GM19397 (cell line): ENCODE results near the gene SLC39A2.
"Not testable (repeated sequence)": the region's sequence is repeated elsewhere in the genome, so short reads cannot be mapped to it uniquely, and the experiment has no call there.

Experiments used
- ATAC-seq: cut with Tn5 transposase; IDR thresholded peaks from one replicate; pipeline ENCODE4 v1.9.1; 2021; ENCODE audit warnings: mild to moderate bottlenecking, moderate library complexity; ENCODE audit not compliant: unreplicated experiment

The SLC39A2 gene

GRCh38 chr14:20996521-20996920 lies 2.6 kb upstream of the SLC39A2 start:
- ATAC-seq: no peak

- ATAC-seq: no peak
Observed at GRCh38 chr14:20997115-20997514, 2.0 kb upstream of the SLC39A2 start.

- no peak for ATAC-seq
Observed at GRCh38 chr14:20997564-20997963, 1.5 kb upstream of the SLC39A2 start.

- ATAC-seq: no peak
Observed at GRCh38 chr14:20998139-20998538, 954 bp upstream of the SLC39A2 start.

GRCh38 chr14:20999591-20999990 lies 498 bp downstream of the SLC39A2 start:
- no peak for ATAC-seq

GRCh38 chr14:21001218-21001617 lies 2.1 kb downstream of the SLC39A2 start:
- ATAC-seq: no peak

- no peak for ATAC-seq
Observed at GRCh38 chr14:21003788-21004346, 4.8 kb downstream of the SLC39A2 start.

- ATAC-seq: not testable (repeated sequence)
Observed at GRCh38 chr14:21009721-21010120, 10.6 kb downstream of the SLC39A2 start.

- ATAC-seq: no peak
Observed at GRCh38 chr14:21011136-21011535, 12.0 kb downstream of the SLC39A2 start.

GRCh38 chr14:21014761-21015190 lies 15.7 kb downstream of the SLC39A2 start:
- no peak for ATAC-seq

- ATAC-seq: no peak
Observed at GRCh38 chr14:21015312-21015711, 16.2 kb downstream of the SLC39A2 start.

GRCh38 chr14:21016413-21017190 lies 17.5 kb downstream of the SLC39A2 start:
- ATAC-seq: no peak

- no peak for ATAC-seq
Observed at GRCh38 chr14:21017528-21018245, 18.6 kb downstream of the SLC39A2 start.

- ATAC-seq: no peak
Observed at GRCh38 chr14:21018286-21018685, 19.2 kb downstream of the SLC39A2 start.

- ATAC-seq: no peak
Observed at GRCh38 chr14:21018781-21019180, 19.7 kb downstream of the SLC39A2 start.

GRCh38 chr14:21019366-21019765 lies 20.3 kb downstream of the SLC39A2 start:
- ATAC-seq: no peak

GRCh38 chr14:21020977-21021545 lies 22.0 kb downstream of the SLC39A2 start:
- ATAC-seq: no peak

GRCh38 chr14:21022686-21023085 lies 23.6 kb downstream of the SLC39A2 start:
- ATAC-seq: no peak

- no peak for ATAC-seq
Observed at GRCh38 chr14:21023174-21023573, 24.1 kb downstream of the SLC39A2 start.

- no peak for ATAC-seq
Observed at GRCh38 chr14:21023817-21024584, 24.9 kb downstream of the SLC39A2 start.
